ENCODE measurements around the gene LAMP2.
"Not testable (repeated sequence)": the region's sequence is repeated elsewhere in the genome, so short reads cannot be mapped to it uniquely, and the experiment has no call there.

LAMP2 gene

GRCh38 chrX:120468825-120469525 is at the start of gene LAMP2:
LAMP2 (minus strand) TSS chrX:120469296; CDS start chrX:120469169, 127 bp downstream.
- DNase-seq = peak; percentile 83

GRCh38 chrX:120517936-120518335 is 48.8 kb upstream of the LAMP2 start:
- no peak for DNase-seq

- no peak for DNase-seq
These were observed 45.1 kb upstream of the LAMP2 start for GRCh38 chrX:120514236-120514635.

GRCh38 chrX:120512627-120513026 is 43.5 kb upstream of the LAMP2 start:
- no peak for DNase-seq

GRCh38 chrX:120512222-120512621 is 43.1 kb upstream of the LAMP2 start:
- DNase-seq = no peak

GRCh38 chrX:120504569-120504968 is 35.5 kb upstream of the LAMP2 start:
- DNase-seq = no peak

GRCh38 chrX:120499301-120500072 is 30.4 kb upstream of the LAMP2 start:
- DNase-seq = no peak

- not testable (repeated sequence) for DNase-seq
These were observed 21.0 kb upstream of the LAMP2 start for GRCh38 chrX:120490119-120490518.

GRCh38 chrX:120486786-120487185 is 17.7 kb upstream of the LAMP2 start:
- no peak for DNase-seq

- peak; percentile 56 for DNase-seq
These were observed 16.8 kb upstream of the LAMP2 start for GRCh38 chrX:120485638-120486520.

- no peak for DNase-seq
These were observed 16.2 kb upstream of the LAMP2 start for GRCh38 chrX:120485315-120485637.

GRCh38 chrX:120477453-120477852 is 8.4 kb upstream of the LAMP2 start:
- no peak for DNase-seq

GRCh38 chrX:120476714-120477113 is 7.6 kb upstream of the LAMP2 start:
- no peak for DNase-seq

- DNase-seq = not testable (repeated sequence)
These were observed 6.4 kb upstream of the LAMP2 start for GRCh38 chrX:120475447-120475846.

- DNase-seq = no peak
These were observed 5.0 kb upstream of the LAMP2 start for GRCh38 chrX:120474085-120474484.

- DNase-seq = not testable (repeated sequence)
These were observed 561 bp upstream of the LAMP2 start for GRCh38 chrX:120469657-120470056.

GRCh38 chrX:120468479-120468824 is 644 bp downstream of the LAMP2 start:
- DNase-seq = no peak

- no peak for DNase-seq
These were observed 1.0 kb downstream of the LAMP2 start for GRCh38 chrX:120468071-120468470.

GRCh38 chrX:120464411-120464810 is 4.7 kb downstream of the LAMP2 start:
- no peak for DNase-seq

GRCh38 chrX:120463241-120463640 is 5.9 kb downstream of the LAMP2 start:
- DNase-seq = no peak

- no peak for DNase-seq
These were observed 6.7 kb downstream of the LAMP2 start for GRCh38 chrX:120462370-120462769.

- no peak for DNase-seq
These were observed 9.8 kb downstream of the LAMP2 start for GRCh38 chrX:120459309-120459708.

GRCh38 chrX:120457766-120458180 is 11.3 kb downstream of the LAMP2 start:
- no peak for DNase-seq

- DNase-seq = no peak
These were observed 12.1 kb downstream of the LAMP2 start for GRCh38 chrX:120456973-120457372.
